NOMO-1 treated with dmso at 0.1 percent for 144 hours (cell line): ENCODE data around the gene FTL.

Experiments used
- DNase-seq: peaks from one replicate; lab custom pipeline; 2025; ENCODE audit not compliant: unreplicated experiment; lab: John Stamatoyannopoulos, UW

FTL gene

DNA sequence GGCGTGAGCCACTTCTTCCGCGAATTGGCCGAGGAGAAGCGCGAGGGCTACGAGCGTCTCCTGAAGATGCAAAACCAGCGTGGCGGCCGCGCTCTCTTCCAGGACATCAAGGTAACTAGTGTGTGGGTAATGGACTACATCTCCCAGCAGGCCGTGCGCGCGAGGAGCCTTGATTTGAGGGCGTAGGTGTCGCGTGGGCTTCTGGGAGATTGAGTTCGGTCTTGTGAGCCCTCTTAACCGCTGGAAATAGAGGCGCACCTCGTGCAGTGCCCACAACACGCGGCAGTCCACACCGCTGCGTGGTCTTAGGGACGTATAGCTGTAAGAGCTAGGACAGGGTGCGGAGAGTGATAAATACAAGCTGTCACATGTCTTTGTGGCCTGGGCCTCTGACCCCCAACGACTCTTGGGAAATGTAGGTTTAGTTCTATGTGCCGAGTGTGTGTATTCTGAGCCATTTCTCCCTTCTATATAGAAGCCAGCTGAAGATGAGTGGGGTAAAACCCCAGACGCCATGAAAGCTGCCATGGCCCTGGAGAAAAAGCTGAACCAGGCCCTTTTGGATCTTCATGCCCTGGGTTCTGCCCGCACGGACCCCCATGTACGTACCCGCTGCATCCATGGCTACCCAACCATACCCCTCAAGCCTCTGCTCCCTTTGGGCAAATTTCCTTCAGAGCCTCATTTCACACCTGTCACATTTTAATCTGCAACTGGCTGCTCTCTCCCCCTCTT lies 864 bp downstream of the FTL start:
- DNase-seq = peak; percentile 54

DNA sequence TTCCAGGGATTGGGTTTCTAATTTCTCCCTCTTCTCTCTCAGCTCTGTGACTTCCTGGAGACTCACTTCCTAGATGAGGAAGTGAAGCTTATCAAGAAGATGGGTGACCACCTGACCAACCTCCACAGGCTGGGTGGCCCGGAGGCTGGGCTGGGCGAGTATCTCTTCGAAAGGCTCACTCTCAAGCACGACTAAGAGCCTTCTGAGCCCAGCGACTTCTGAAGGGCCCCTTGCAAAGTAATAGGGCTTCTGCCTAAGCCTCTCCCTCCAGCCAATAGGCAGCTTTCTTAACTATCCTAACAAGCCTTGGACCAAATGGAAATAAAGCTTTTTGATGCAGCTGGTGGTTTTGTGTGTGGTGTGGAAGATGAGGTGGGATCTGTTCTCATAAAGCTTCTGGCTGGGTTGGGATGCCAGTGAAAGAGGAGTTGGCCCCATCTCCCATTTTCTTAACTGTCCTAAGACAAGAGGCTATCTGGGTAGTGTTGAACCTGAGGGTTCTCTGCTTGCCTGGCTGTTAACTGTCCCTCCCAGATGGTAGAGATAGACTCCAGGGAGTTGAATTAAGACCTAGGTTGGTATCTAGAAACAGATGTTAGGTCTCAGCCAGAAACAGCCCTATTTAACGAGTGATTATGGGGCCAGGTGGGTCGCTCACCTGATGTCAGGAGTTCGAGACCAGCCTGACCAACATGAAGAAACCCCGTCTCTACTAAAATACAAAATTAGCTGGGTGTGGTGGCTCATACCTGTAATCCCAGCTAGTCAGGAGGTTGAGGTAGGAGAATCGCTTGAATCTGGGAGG lies 1.6 kb downstream of the FTL start:
- DNase-seq = peak; percentile 54

DNA sequence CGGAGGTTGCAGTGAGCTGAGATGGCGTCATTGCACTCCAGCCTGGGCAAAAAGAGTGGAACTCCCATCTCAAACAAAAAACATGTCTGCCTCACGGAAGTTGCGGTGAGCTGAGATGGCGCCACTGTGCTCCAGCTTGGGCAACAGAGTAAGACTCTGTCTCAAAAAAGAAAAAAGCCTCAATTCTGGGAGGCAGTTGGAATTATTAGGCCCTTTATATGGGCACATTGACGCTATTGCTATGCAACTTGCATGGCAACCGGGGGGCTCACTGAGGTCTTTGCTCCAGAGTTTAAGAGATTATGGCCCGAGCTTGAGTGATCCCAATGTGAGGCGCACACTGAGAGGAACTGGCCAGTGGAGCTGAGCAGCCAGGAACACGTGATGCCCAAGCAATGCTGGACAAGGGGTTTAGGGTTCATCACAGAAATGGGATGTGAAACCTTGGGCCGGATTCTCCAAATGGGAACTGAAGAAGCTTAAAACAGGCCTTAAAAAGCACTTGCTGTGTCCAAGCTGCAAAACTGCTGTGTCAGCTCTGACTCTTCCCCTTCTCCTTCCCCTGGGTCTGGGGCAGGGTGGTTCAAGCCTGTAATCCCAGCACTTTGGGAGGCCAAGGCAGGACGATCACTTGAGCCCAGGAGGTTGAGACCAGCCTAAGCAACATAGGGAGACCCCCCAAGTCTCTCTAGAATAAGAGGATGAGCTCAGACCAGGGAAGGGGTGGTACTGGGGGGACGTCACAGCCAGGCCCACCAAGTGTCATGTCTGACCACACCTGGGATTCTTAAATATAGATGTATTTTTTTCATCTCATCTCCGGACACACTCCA lies 2.5 kb downstream of the FTL start:
- peak; percentile 94 for DNase-seq

DNA sequence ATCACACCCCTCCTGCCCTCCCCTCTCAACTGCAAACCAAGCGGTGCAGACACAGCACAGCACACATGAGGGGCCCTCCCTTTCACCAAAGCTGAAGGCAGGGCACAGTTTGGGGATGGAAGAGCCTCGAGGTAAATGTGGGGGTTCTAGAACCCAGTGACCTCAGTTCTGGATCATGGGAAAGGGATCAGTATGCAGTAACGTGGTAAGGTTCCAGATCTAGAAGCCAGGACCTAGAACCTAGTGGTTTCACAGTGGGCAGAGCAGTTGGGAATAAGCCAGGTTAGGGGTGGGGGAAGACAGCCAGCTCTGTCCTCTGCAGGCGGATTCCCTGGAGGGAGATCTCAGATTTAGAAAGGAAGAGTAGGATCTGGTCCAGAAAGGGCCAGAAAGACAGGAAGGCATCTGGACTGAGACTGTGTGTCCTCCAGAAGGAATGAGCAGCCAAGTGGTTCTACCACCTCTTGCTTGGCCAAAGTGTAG lies 3.1 kb downstream of the FTL start:
- DNase-seq = no peak

DNA sequence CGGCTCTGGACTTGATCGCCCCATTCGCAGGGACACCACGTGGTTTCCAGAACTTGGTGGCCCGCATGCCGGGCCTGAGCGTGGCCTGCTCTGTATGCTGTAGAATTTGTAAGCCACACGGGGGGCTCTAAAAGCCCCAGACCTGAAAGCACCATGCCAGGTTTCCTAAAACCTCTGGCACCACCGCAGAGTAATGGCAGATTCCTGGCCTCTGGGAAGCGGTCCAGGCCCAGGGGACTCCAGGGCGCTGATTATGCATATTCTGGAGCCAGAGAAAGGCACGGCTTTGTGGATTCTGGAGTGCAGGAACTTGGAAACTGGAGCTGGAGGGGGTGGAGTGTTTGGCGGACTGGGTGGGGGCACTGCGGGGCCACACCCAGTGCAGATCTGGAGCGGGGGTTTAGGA lies 3.7 kb downstream of the FTL start:
- DNase-seq = no peak

DNA sequence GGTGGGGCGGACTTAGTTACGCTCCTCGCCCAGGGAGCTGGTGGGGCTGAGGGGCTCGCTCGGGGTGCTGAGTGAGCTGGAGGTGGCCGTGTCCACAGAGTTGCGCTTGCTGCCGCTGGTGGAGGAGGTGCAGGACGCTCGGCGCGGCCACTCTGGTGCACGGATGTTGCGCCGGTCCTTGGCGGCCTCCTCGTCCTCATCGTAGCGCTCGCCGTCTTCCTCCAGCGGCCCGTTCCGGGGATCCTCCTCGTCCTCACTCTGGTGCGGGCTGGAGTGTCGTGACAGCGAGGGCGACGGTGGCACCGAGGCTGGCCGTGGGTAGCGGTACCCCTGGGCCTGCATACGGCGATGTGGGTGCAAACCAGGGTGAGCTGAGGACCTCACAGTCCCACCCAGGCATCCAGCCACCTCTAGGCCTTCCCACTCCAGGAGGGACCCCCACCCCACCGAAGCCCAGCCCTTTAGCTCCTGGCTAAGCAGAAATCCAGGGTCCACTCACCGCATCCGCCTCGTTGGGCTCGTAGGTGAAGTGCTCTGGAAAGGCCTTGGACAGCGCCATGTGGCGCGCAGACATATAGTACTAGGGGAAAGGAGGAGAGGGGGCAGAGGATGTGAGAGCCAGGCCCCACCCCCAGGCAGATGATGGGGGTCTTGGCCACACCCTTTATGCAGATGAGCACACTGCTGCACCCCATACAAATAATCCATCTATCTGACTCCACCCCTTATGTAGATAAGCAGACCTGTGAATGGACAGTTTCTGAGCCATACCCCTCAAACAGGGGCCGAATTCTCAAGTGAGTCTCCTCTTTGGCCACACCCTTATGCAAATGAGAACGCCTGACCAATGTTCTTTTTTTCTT lies 4.4 kb downstream of the FTL start:
- DNase-seq = no peak

DNA sequence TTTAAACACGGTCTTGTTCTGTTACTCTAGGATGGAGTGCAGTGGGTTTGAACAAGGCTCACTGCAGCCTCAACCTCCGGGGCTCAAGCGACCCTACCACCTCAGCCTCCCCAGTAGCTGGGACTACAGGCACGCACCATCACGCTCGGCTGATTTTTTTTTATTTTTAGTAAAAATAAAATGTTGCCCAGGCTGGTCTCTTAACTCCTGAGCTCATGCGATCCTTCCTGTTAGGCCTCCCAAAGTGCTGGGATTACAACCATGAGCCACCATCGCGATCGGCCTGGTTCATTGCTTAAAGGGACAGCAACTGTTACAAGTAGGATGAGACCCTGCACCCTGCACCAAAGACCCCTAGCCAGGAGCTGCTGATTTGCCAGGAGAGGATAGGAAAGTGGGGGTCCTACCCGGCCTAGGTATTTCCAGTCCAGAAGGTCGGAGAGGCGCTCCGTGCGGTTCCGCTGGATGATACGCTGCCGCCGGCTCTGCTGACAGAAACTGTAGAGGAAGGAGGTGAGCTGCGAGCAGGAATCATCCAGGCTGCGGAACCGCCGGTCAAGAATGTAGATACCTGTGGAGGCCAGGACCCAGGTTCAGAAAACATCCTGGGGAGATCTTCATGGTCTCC lies 5.1 kb downstream of the FTL start:
- DNase-seq = no peak

DNA sequence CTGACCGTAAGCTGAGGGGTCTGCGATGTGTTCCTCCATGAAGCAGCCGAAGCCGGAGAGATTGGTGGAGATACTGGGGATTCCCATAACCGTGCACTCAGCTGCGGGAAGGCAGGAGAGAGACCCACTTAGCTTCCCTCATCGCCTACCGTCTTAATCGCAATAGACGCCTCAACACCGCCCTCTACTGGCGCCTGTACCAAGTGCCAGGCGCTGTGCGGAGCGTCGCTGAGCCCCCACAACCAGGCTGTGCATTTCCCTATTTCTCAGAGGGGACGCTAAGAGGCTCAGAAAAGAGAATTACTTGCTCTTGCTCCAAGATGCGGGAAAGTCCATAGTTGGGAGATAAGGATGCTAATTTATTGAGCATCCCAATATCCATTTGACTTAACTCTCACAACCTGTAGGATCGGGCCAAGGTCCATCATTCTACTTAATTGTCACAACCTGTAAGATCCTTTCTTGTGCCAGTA lies 5.8 kb downstream of the FTL start:
- DNase-seq = peak; percentile 72

DNA sequence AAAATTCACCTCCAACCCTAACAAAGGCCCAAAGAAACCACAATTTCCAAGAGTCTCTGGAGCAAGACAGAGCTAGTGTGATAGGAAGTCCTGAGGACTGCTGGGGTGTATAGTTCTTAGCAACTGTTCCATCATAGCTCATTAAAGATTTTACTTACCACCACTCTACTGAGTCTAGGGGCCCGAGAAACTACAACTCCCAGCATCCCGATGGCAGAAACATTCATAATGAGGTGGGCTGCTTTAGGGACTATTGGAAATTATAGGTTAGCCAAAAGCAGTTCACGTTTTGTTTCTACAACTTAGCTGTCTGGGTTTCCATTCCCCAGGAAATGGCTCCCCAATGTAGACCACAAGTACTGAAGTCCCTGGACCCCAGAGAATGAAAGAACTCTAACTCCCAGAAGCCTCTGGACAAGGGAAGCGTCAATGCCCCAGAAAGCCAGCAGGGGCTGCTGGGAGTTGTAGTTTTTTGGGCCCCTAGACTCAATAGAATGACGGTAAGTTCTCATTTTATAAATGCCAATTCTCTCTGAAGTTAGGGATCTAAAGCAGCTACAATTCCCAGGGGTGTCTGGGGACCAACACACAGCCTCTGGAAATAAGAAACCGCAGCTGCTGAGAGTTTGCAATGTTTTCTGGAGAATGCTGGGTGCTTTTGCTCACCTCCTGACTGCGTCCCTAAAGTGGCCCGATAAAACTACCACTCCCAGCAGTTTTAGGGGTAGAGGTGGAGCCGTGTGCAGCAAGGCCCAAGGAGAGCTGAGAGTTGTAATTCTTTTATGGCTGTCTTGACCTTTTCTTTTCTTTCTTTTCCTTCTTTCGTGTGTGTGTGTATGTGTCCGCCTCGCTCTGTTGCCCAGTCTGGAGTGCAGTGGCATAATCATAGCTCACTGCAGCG lies 11.1 kb downstream of the FTL start:
- no peak for DNase-seq

DNA sequence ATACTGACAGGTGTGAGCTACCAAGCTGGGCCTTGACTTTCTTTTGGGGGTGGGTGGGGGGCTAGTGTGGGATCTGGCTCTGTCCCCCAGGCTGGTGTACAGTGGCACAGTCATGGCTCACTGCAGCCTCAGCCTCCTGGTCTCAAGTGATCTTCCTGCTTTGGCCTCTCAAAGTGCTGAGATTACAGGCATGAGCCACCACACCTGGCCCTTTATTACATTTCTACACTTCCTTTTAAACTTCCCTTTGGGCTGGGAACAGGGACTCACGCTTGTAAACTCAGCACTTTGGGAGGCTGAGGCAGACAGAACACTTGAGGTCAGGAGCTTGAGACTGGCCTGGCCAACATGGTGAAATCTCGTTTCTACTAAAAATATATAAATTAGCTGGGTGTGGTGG lies 12.0 kb downstream of the FTL start:
- DNase-seq = no peak

DNA sequence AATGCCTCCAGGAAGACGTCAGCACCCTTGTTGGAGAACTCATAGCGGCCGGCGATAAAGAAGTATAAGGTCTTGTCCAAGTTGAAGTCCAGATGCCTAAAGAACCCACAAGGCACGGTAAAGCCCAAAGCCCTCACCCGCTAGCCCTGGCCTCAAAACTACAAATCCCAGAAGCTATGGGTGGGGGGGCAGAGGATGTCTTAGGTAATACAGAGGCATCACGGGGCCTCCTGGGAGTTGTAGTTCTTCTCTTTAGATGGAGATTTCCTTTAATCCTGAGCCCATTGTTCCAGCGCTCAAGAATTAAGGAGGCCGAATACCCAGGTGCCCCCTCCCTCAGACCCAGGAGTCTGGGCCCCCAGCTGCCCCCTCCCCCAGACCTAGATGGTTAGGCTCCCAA lies 17.2 kb downstream of the FTL start:
- no peak for DNase-seq

DNA sequence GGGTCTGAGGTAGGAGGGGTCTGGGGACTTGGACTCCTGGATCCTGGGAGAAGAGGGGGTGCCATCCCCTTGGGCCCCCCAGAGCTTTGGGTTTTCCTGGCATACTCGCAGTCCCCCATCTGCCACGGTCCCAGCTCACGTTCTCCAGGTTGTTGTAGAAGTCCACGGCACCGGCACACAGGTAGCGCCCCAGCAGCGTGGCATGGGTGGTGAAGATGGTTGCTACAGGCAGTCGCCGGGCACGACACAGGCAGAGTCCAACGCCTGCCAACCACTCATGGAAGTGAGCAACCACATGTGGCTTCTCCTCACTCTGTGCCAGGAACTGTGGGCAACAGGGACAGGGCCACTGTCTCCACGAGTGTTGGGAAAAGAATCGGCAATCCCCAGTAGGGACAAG lies 20.6 kb downstream of the FTL start:
- no peak for DNase-seq

DNA sequence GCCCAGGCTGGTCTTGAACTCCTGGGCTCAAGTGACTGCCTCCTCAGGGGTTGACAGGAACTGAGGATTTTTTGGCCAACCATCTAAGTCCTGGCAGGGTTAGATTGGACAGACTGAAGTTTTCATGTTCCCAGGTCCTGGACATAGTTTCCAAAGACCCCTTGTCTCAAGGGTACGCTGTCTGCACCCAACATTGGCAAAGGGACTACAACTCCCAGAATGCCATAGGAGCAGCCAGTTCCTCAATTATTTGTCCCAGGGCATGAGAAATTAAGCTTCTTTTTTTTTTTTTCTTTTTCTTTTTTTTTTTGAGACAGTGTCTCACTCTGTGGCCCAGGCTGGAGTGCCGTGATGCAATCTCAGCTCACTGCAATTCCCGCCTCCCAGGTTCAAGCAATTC lies 21.1 kb downstream of the FTL start:
- DNase-seq = no peak

DNA sequence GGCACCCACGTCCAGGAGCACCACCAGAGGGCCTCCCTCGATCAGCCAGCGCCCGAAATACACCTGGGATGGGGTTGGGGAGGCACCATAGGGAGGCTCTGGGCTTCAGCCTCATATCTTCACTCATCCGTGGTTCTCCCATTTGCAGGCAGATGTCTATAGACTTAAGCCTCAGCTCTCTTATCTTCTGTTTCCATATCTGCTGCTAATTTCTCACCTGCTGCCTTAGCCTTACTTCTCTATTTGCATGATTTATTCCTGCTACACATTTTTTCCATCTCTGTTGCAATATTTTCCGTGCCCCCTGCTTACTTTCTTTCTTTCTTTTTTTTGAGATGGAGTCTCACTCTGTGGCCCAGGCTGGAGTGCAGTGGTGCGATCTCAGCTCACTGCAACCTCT lies 22.2 kb downstream of the FTL start:
- no peak for DNase-seq

DNA sequence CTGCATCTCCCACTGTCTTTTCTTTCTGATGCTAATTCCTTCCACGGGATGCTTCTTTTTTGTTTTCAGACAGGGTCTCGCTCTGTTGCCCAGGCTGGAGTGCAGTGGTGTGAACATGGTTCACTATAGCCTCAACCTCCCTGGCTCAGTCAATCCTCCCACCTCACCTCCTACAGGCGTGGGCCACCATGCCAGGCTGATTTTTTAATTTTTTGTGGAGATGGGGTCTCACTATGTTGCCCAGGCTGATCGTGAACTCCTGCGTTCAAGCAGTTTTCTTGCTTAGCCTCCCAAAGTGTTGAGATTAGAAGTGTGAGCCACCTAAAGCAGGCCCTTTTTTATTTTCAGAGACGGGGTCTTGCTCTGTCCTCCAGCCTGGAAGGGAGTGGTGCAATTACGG lies 23.2 kb downstream of the FTL start:
- DNase-seq = no peak

DNA sequence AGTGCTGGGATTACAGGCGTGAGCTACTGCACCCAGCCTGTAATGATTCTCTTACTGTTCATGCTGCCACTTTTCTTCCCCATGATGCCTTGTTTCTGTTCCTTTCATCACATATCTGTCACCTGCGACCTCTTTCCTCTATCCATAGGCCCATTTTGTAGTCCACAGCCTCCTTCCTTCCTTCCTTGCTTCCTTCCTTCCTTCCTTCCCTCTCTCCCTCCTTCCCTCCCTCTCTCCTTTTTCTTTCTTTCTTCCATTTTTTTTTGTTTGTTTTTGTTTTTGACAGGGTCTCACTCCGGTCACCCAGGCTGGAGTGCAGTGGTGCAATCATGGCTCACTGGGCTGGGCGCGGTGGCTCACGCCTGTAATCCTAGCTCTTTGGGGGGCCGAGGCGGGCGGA lies 23.8 kb downstream of the FTL start:
- DNase-seq = no peak

DNA sequence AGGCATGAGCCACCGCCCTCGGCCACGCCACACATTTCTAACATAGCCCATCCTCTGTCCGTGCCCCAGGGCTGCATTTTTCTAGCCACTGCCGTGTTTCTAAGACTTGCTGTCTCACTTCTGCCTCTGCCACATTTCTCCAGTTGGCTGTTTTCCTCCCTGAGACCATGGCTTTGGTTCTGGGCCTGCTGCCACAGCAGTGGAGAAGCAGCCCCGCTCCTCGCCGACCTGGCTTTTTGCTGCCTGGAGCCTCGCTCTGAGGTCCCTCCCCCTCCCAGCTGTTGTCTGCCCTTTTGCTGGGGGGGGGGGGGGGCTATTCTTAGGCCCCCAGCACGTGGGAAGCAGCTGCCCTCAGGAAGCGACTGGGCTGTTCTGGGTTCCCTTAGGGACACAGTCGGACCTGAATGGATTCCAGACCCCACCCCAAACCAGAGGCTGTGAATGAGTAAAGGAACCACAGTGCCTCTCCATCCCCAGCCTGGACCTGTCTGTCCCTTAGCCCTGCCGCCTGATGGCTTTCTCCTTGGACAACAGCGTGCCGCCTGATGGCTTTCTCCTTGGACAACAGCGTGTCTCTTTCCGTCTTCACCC lies 24.7 kb downstream of the FTL start:
- no peak for DNase-seq

DNA sequence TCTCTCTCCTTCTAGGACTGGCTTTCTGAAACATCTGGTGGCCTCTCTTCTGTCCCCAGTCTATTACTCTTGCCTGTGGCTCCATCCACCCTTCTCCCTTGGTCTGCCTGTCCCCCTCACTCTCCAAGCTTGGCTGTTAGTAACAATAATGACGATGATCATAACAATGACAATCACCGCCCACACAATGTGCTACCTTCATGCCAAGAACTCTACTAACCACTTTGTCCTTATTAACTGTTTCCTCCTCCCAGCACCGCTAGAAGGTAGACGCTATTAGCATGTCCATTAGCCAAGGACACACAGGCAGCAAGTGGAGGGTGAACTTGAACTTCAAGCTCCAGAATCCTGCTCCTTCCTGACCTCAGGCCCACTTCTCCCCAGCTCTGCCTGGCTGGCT lies 25.3 kb downstream of the FTL start:
- DNase-seq = no peak
